ENCODE measurements around the gene BCL7C. TPM values are rescaled to one million over a fixed set of nuclear protein-coding genes. Genes with fewer than 3 reads are reported as not detected.
A peak's percentile ranks its signal among the peaks of the same experiment; 100 is the strongest.

Gene BCL7C
- total and polyA plus RNA-seq, 2 of the 13 experiments (the other 11 are each of a cell fraction or from before 2014, with no cell fraction given), result 17.7 to 33.8 TPM

DNA sequence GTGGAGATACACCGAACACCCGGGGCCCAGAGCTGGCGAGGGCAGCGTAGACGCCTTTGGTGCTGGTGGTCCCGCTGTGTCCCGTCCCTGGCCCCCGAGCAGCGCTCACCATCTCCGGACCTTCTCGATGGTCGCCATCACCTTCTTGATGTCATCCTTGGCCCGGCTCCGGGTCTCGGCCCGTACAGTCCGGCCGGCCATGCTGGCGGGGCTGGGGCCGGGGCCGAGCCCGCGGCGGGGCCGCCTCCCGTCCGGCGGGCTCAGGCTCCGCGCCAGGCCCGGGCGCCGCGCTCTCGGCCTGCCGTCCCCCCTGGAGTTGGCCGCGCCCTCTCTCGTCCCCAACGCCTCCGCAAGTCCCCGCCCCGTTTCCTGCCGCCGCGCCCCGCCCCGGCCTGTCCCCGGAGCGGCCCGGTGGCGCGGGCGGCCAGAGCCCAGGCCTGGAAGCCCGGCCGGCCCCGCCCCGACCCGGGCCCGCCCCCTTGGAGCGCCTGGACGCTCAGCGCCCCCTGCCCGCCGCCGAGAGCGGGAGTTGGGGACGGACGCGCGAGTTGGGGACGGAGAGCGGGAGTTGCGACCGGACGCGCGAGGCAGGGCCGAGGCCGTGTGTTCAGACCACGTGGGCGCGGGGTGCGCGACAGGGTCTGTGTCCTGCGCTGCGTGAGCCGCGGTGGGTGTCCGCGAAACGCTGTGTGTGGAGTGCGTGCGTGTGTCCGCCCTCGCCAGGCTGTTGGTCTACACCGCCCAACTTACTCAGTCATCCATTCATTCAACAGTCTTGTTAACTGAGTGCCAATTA, at the start of gene BCL7C (continued):
- TF ChIP-seq, protein P1, sequence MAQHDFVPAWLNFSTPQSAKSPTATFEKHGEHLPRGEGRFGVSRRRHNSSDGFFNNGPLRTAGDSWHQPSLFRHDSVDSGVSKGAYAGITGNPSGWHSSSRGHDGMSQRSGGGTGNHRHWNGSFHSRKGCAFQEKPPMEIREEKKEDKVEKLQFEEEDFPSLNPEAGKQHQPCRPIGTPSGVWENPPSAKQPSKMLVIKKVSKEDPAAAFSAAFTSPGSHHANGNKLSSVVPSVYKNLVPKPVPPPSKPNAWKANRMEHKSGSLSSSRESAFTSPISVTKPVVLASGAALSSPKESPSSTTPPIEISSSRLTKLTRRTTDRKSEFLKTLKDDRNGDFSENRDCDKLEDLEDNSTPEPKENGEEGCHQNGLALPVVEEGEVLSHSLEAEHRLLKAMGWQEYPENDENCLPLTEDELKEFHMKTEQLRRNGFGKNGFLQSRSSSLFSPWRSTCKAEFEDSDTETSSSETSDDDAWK (CRISPR knock-in tag; IDR thresholded peaks at IDR 0.05), result no peak
- TF ChIP-seq, protein P2, sequence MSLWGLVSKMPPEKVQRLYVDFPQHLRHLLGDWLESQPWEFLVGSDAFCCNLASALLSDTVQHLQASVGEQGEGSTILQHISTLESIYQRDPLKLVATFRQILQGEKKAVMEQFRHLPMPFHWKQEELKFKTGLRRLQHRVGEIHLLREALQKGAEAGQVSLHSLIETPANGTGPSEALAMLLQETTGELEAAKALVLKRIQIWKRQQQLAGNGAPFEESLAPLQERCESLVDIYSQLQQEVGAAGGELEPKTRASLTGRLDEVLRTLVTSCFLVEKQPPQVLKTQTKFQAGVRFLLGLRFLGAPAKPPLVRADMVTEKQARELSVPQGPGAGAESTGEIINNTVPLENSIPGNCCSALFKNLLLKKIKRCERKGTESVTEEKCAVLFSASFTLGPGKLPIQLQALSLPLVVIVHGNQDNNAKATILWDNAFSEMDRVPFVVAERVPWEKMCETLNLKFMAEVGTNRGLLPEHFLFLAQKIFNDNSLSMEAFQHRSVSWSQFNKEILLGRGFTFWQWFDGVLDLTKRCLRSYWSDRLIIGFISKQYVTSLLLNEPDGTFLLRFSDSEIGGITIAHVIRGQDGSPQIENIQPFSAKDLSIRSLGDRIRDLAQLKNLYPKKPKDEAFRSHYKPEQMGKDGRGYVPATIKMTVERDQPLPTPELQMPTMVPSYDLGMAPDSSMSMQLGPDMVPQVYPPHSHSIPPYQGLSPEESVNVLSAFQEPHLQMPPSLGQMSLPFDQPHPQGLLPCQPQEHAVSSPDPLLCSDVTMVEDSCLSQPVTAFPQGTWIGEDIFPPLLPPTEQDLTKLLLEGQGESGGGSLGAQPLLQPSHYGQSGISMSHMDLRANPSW (CRISPR knock-in tag; IDR thresholded peaks at IDR 0.05; ENCODE audit: borderline replicate concordance), result no peak
- TF ChIP-seq IRX3 (CRISPR knock-in tag; IDR thresholded peaks at IDR 0.05; ENCODE audit: borderline replicate concordance, low read depth) (peak; percentile 97), PHF20 (CRISPR knock-in tag; IDR thresholded peaks at IDR 0.05) (peak; percentile 76), ZFP37 (CRISPR knock-in tag; IDR thresholded peaks at IDR 0.05; ENCODE audit: borderline replicate concordance) (0 out of 2 replicates have a peak, but pooled peaks have one; percentile 62), TEAD3 (CRISPR knock-in tag; optimal IDR thresholded peaks at IDR 0.05; ENCODE audit: borderline replicate concordance) (peak; percentile 83), ELF4 (CRISPR knock-in tag; IDR thresholded peaks at IDR 0.05; ENCODE audit: borderline replicate concordance) (no peak), ZNF430 (CRISPR knock-in tag; IDR thresholded peaks at IDR 0.05) (peak; percentile 57; the same call in 1 of the 2 replicates), RORA (CRISPR knock-in tag; IDR thresholded peaks at IDR 0.05) (no peak), KAT7 (CRISPR knock-in tag; IDR thresholded peaks at IDR 0.05; ENCODE audit: borderline replicate concordance) (peak; percentile 91)
- TF ChIP-seq, protein P3, sequence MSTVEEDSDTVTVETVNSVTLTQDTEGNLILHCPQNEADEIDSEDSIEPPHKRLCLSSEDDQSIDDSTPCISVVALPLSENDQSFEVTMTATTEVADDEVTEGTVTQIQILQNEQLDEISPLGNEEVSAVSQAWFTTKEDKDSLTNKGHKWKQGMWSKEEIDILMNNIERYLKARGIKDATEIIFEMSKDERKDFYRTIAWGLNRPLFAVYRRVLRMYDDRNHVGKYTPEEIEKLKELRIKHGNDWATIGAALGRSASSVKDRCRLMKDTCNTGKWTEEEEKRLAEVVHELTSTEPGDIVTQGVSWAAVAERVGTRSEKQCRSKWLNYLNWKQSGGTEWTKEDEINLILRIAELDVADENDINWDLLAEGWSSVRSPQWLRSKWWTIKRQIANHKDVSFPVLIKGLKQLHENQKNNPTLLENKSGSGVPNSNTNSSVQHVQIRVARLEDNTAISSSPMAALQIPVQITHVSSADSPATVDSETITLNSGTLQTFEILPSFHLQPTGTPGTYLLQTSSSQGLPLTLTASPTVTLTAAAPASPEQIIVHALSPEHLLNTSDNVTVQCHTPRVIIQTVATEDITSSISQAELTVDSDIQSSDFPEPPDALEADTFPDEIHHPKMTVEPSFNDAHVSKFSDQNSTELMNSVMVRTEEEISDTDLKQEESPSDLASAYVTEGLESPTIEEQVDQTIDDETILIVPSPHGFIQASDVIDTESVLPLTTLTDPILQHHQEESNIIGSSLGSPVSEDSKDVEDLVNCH (CRISPR knock-in tag; IDR thresholded peaks at IDR 0.05), result peak; percentile 85; the same call in 1 of the 2 replicates
- TF ChIP-seq, protein P4, sequence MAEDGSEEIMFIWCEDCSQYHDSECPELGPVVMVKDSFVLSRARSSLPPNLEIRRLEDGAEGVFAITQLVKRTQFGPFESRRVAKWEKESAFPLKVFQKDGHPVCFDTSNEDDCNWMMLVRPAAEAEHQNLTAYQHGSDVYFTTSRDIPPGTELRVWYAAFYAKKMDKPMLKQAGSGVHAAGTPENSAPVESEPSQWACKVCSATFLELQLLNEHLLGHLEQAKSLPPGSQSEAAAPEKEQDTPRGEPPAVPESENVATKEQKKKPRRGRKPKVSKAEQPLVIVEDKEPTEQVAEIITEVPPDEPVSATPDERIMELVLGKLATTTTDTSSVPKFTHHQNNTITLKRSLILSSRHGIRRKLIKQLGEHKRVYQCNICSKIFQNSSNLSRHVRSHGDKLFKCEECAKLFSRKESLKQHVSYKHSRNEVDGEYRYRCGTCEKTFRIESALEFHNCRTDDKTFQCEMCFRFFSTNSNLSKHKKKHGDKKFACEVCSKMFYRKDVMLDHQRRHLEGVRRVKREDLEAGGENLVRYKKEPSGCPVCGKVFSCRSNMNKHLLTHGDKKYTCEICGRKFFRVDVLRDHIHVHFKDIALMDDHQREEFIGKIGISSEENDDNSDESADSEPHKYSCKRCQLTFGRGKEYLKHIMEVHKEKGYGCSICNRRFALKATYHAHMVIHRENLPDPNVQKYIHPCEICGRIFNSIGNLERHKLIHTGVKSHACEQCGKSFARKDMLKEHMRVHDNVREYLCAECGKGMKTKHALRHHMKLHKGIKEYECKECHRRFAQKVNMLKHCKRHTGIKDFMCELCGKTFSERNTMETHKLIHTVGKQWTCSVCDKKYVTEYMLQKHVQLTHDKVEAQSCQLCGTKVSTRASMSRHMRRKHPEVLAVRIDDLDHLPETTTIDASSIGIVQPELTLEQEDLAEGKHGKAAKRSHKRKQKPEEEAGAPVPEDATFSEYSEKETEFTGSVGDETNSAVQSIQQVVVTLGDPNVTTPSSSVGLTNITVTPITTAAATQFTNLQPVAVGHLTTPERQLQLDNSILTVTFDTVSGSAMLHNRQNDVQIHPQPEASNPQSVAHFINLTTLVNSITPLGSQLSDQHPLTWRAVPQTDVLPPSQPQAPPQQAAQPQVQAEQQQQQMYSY (CRISPR knock-in tag; IDR thresholded peaks at IDR 0.05), result peak; percentile 86
- TF ChIP-seq, protein P5, sequence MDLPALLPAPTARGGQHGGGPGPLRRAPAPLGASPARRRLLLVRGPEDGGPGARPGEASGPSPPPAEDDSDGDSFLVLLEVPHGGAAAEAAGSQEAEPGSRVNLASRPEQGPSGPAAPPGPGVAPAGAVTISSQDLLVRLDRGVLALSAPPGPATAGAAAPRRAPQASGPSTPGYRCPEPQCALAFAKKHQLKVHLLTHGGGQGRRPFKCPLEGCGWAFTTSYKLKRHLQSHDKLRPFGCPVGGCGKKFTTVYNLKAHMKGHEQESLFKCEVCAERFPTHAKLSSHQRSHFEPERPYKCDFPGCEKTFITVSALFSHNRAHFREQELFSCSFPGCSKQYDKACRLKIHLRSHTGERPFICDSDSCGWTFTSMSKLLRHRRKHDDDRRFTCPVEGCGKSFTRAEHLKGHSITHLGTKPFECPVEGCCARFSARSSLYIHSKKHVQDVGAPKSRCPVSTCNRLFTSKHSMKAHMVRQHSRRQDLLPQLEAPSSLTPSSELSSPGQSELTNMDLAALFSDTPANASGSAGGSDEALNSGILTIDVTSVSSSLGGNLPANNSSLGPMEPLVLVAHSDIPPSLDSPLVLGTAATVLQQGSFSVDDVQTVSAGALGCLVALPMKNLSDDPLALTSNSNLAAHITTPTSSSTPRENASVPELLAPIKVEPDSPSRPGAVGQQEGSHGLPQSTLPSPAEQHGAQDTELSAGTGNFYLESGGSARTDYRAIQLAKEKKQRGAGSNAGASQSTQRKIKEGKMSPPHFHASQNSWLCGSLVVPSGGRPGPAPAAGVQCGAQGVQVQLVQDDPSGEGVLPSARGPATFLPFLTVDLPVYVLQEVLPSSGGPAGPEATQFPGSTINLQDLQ (CRISPR knock-in tag; IDR thresholded peaks at IDR 0.05), result peak; percentile 91

Measured in HepG2 (cell line).